ENCODE measurements around the gene ADAMTS9. TPM values are rescaled to one million over a fixed set of nuclear protein-coding genes. Genes with fewer than 3 reads are reported as not detected.

Gene ADAMTS9
- total and polyA plus RNA-seq, 4 donors: 1.2 to 13.8 (median 7.4) TPM

DNA sequence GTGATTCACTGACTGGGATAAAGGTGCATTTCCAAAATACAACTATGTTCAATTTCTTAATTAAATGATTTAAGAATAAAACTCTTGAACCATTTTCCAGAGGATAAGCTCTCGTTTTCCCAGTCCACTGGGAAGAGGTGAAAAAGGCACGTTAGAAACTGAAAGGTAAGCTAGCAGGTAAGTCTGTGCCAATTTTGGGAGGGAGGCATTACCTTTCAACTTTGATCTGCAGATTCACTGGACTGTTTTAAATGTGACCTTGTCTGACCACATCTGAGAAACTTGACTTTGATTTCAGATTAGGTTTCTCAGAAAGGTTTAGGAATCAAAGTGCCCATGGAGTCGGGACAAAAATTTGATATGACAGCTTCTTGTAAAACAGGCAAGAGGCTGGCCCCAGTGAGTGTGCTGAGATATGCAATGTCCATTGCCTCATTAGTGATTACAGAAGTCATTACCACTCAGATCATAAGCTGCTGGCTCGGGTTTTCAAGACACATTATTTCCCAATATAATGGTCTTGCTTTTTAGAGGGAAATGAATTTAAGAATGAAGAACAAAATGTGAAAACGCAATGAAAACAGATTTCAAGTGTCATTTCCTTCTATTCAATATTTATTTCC, 118.8 kb downstream of the ADAMTS9 start:
- no peaks in the 10 kb centered on the region for H3K36me3 ChIP-seq (ENCODE audit: control insufficient read depth in 4 of 4, insufficient read depth in 3 of 4, low read depth in 1 of 4, low read length in 3 of 4)
- H3K9me3 ChIP-seq (ENCODE audit: control insufficient read depth in 4 of 4, low read length in 3 of 4): no peaks in the 10 kb centered on the region
- peaks cover 0 to 7% (median 1%) of the 10 kb centered on the region in 4 donors for H3K4me1 ChIP-seq (ENCODE audit: control insufficient read depth in 4 of 4, insufficient read depth in 4 of 4, low read length in 3 of 4)
- no peak overlapping the region for H3K27ac ChIP-seq (ENCODE audit: low read depth in 1 of 2, low read length in 2 of 2)
- no peak for DNase-seq (ENCODE audit: low spot score)
- H3K27me3 ChIP-seq (ENCODE audit: control insufficient read depth in 4 of 4, insufficient read depth in 4 of 4, low read length in 3 of 4): no peaks in the 10 kb centered on the region
- H3K4me3 ChIP-seq (ENCODE audit: low read depth in 1 of 3, low read length in 3 of 3): no peak overlapping the region
- no peak overlapping the region for H3K9ac ChIP-seq (ENCODE audit: low read depth in 1 of 2, low read length in 2 of 2)
- peak in 1 of 2 donors; percentile 23 for TF ChIP-seq RXRA (IDR thresholded peaks at IDR 0.05)
- TF ChIP-seq, protein P1, sequence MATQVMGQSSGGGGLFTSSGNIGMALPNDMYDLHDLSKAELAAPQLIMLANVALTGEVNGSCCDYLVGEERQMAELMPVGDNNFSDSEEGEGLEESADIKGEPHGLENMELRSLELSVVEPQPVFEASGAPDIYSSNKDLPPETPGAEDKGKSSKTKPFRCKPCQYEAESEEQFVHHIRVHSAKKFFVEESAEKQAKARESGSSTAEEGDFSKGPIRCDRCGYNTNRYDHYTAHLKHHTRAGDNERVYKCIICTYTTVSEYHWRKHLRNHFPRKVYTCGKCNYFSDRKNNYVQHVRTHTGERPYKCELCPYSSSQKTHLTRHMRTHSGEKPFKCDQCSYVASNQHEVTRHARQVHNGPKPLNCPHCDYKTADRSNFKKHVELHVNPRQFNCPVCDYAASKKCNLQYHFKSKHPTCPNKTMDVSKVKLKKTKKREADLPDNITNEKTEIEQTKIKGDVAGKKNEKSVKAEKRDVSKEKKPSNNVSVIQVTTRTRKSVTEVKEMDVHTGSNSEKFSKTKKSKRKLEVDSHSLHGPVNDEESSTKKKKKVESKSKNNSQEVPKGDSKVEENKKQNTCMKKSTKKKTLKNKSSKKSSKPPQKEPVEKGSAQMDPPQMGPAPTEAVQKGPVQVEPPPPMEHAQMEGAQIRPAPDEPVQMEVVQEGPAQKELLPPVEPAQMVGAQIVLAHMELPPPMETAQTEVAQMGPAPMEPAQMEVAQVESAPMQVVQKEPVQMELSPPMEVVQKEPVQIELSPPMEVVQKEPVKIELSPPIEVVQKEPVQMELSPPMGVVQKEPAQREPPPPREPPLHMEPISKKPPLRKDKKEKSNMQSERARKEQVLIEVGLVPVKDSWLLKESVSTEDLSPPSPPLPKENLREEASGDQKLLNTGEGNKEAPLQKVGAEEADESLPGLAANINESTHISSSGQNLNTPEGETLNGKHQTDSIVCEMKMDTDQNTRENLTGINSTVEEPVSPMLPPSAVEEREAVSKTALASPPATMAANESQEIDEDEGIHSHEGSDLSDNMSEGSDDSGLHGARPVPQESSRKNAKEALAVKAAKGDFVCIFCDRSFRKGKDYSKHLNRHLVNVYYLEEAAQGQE (IDR thresholded peaks at IDR 0.05): no peak
- TF ChIP-seq EGR1 (IDR thresholded peaks at IDR 0.05; ENCODE audit: low read depth in 2 of 2): no peak
- peak; percentile 13 for TF ChIP-seq NR2F2 (IDR thresholded peaks at IDR 0.05)
- no peak for TF ChIP-seq TAF1 (conservative IDR thresholded peaks at IDR 0.05)
- WGBS: 50% methylated on average over 5 of the region's 5 CpGs

DNA sequence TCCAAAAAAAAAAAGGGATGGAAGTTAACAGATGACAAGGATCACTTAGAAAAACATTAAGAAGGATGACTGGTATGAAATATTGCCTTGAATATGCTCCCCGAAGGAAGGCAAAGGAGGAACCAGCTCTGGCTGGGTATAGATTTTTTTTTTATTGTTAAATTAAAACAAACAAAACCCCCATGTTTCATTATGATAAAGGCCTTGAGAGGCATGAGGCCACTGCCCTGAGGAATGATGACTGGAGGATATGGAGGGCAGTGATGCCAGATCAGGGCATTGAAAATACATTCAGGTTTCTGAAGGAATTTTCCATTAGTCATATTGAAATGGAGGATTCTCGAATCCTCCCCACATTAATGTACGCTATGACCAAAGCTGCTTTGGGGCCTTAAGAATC, 120.9 kb downstream of the ADAMTS9 start:
- DNase-seq (ENCODE audit: low spot score): no peak
- TF ChIP-seq TAF1 (conservative IDR thresholded peaks at IDR 0.05): no peak
- TF ChIP-seq, protein P2, sequence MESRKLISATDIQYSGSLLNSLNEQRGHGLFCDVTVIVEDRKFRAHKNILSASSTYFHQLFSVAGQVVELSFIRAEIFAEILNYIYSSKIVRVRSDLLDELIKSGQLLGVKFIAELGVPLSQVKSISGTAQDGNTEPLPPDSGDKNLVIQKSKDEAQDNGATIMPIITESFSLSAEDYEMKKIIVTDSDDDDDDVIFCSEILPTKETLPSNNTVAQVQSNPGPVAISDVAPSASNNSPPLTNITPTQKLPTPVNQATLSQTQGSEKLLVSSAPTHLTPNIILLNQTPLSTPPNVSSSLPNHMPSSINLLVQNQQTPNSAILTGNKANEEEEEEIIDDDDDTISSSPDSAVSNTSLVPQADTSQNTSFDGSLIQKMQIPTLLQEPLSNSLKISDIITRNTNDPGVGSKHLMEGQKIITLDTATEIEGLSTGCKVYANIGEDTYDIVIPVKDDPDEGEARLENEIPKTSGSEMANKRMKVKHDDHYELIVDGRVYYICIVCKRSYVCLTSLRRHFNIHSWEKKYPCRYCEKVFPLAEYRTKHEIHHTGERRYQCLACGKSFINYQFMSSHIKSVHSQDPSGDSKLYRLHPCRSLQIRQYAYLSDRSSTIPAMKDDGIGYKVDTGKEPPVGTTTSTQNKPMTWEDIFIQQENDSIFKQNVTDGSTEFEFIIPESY (IDR thresholded peaks at IDR 0.05): no peak
- TF ChIP-seq FOXA1 (IDR thresholded peaks at IDR 0.05): no peak
- no peak for TF ChIP-seq YY1 (IDR thresholded peaks at IDR 0.05)
- no peak for TF ChIP-seq RXRA (IDR thresholded peaks at IDR 0.05)
- TF ChIP-seq, protein P1 (IDR thresholded peaks at IDR 0.05): no peak
- TF ChIP-seq, protein P3, sequence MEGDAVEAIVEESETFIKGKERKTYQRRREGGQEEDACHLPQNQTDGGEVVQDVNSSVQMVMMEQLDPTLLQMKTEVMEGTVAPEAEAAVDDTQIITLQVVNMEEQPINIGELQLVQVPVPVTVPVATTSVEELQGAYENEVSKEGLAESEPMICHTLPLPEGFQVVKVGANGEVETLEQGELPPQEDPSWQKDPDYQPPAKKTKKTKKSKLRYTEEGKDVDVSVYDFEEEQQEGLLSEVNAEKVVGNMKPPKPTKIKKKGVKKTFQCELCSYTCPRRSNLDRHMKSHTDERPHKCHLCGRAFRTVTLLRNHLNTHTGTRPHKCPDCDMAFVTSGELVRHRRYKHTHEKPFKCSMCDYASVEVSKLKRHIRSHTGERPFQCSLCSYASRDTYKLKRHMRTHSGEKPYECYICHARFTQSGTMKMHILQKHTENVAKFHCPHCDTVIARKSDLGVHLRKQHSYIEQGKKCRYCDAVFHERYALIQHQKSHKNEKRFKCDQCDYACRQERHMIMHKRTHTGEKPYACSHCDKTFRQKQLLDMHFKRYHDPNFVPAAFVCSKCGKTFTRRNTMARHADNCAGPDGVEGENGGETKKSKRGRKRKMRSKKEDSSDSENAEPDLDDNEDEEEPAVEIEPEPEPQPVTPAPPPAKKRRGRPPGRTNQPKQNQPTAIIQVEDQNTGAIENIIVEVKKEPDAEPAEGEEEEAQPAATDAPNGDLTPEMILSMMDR (IDR thresholded peaks at IDR 0.05; ENCODE audit: low read depth, low read length, missing input control): no peak
- TF ChIP-seq, protein P4, sequence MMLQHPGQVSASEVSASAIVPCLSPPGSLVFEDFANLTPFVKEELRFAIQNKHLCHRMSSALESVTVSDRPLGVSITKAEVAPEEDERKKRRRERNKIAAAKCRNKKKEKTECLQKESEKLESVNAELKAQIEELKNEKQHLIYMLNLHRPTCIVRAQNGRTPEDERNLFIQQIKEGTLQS (IDR thresholded peaks at IDR 0.05): no peak
- TF ChIP-seq HNF4G (IDR thresholded peaks at IDR 0.05): no peak
- TF ChIP-seq JUND (IDR thresholded peaks at IDR 0.05): no peak
- no peak for TF ChIP-seq GABPA (IDR thresholded peaks at IDR 0.05 in 1 of 2, conservative IDR thresholded peaks at IDR 0.05 in 1 of 2)
- no peak for TF ChIP-seq HNF4A (conservative IDR thresholded peaks at IDR 0.05)
- TF ChIP-seq EGR1 (IDR thresholded peaks at IDR 0.05; ENCODE audit: low read depth in 2 of 2): no peak
- H3K27me3 ChIP-seq (ENCODE audit: control insufficient read depth in 4 of 4, insufficient read depth in 4 of 4, low read length in 3 of 4): no peaks in the 10 kb centered on the region
- H3K9ac ChIP-seq (ENCODE audit: low read depth in 1 of 2, low read length in 2 of 2): no peak overlapping the region
- H3K36me3 ChIP-seq (ENCODE audit: control insufficient read depth in 4 of 4, insufficient read depth in 3 of 4, low read depth in 1 of 4, low read length in 3 of 4): no peaks in the 10 kb centered on the region
- WGBS: 90% methylated on average over 3 of the region's 3 CpGs
- H3K9me3 ChIP-seq (ENCODE audit: control insufficient read depth in 4 of 4, low read length in 3 of 4): no peaks in the 10 kb centered on the region
- H3K4me3 ChIP-seq (ENCODE audit: low read depth in 1 of 3, low read length in 3 of 3): no peak overlapping the region
- peaks cover 0 to 7% (median 1%) of the 10 kb centered on the region in 4 donors for H3K4me1 ChIP-seq (ENCODE audit: control insufficient read depth in 4 of 4, insufficient read depth in 4 of 4, low read length in 3 of 4)
- H3K27ac ChIP-seq (ENCODE audit: low read depth in 1 of 2, low read length in 2 of 2): no peak overlapping the region

All from liver (tissue), 9 donors.